AG10803 (cell line): Measurements from ENCODE around the gene OTOS.

ENCODE experiments used
- DNase-seq: peaks from one replicate; pipeline ENCODE4 v3.0.0; 2010; ENCODE audit warnings: low read depth
- H3K4me3 ChIP-seq: 2 replicates; pipeline ENCODE4 v1.5.1; 2011; ENCODE audit warnings: mild to moderate bottlenecking, low read length, control low read depth
- CTCF ChIP-seq: conservative IDR thresholded peaks from 2 replicates; pipeline ENCODE4 v1.5.1; 2011; ENCODE audit warnings: mild to moderate bottlenecking, low read length, control low read depth, inconsistent platforms

The OTOS gene

GRCh38 chr2:240168041-240168440, 27.6 kb upstream of the OTOS start:
- H3K4me3 ChIP-seq: no peak overlapping the region

GRCh38 chr2:240167588-240167880, 27.1 kb upstream of the OTOS start:
- no peak for DNase-seq
- H3K4me3 ChIP-seq: no peak overlapping the region
- TF ChIP-seq CTCF: no peak

More at GRCh38 chr2:240168041-240168440, 27.6 kb upstream of the OTOS start:
- no peak for TF ChIP-seq CTCF
- no peak for DNase-seq

- no peak for TF ChIP-seq CTCF
- no peak for DNase-seq
- no peak overlapping the region for H3K4me3 ChIP-seq
Observed at GRCh38 chr2:240166761-240167587, 26.5 kb upstream of the OTOS start.

GRCh38 chr2:240166191-240166590, 25.7 kb upstream of the OTOS start:
- no peak for DNase-seq
- TF ChIP-seq CTCF: no peak
- H3K4me3 ChIP-seq: no peak overlapping the region

- no peak for TF ChIP-seq CTCF
- DNase-seq: no peak
- no peak overlapping the region for H3K4me3 ChIP-seq
Observed at GRCh38 chr2:240165661-240166060, 25.2 kb upstream of the OTOS start.

GRCh38 chr2:240165034-240165433, 24.6 kb upstream of the OTOS start:
- H3K4me3 ChIP-seq: no peak overlapping the region
- no peak for DNase-seq
- no peak for TF ChIP-seq CTCF

GRCh38 chr2:240164586-240164985, 24.1 kb upstream of the OTOS start:
- H3K4me3 ChIP-seq: no peak overlapping the region
- DNase-seq: no peak
- no peak for TF ChIP-seq CTCF
